Effector CD8-positive, alpha-beta T cell (primary cell): ENCODE measurements around the gene HOXB13.

Source experiments
- DNase-seq: peaks from one replicate; lab custom pipeline; 2025; lab: John Stamatoyannopoulos, UW

Gene HOXB13

DNA sequence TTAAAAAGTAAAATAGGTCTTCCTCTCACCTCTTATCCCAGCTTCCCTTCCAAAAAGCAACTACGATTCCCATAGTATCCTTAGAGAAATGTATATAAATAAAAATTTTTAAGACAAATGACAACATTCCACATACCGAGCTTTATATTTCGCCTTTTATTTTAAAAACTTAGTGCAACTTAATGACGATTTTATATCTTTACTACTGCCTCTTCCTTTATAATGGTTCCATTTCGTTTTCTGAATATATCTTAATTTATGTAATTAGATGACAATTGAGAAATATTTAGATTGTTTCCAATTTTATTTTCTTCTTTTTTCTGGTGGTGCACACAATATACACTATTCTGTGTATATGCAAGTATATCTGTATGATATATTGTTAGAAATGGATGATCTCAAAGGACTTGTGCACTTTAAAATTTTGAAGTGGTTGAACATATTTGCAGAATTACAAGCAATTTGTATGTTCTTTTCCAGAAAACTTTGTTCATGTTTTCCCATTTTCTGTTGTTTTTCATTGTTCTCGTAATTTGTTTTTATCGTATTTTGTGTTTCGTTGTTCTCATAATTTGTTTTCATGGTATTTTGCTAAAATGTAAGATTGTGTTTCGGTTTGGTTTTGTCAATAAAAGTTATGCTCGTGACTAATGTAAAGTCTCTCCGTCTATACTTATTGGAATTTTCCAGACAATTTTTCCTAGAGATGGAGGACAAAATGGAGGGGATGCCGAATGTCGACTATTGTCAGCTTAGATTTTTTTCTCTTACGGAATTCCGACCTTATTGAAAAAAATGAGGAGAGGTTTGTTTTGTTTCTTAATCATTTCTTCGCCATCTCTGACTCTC is 20.4 kb upstream of the HOXB13 start:
- no peak for DNase-seq

DNA sequence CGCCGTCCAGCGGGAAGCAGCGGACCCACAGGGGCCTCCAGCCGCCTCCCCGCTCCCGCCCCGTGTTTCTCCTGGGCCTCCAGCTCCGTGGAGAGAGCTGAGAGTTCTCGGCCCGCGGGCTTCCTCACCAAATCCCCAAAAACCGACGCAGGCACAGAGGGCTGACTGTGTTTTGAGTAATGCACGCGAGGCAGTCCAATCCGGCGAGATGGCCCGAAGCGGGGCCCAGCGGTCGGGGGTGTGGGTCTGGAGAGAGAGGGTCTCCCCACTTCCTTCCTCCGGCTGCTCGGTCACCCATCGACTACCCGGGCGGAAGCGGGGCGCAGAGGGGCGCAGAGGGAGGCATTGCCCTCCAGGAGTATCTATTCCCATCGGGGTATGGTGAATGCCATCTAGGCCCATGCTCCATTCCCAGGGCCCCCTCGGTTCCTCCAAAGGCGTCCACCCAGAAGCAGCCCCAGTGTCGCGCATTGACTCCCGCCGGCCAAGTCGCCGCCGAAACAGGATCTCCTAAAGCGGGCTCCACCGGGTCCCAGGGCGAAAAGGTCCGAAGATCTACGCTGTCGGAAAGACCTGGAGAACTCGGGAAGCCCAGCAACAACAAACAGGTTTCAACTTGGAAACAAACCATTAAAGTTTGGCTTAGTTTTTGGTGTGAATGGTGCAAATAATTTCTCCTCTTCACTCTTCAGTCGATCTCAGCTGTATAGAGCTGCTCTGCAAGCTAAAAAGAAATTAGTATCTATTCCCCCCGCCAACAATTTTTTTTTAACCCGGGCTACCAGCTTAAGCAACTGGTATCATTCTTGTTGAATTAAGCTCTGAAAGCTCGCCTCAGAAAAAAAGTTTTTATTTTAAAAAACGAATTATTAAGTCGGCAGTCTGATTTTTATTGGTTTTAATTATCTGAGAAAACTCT is 19.2 kb upstream of the HOXB13 start:
- no peak for DNase-seq

- DNase-seq, result no peak
Observed at GRCh38 chr17:48746916-48747444, 18.4 kb upstream of the HOXB13 start.

- DNase-seq, result no peak
Observed at GRCh38 chr17:48745381-48746275, 17.1 kb upstream of the HOXB13 start.

GRCh38 chr17:48740537-48740936 is 12.0 kb upstream of the HOXB13 start:
- no peak for DNase-seq

DNA sequence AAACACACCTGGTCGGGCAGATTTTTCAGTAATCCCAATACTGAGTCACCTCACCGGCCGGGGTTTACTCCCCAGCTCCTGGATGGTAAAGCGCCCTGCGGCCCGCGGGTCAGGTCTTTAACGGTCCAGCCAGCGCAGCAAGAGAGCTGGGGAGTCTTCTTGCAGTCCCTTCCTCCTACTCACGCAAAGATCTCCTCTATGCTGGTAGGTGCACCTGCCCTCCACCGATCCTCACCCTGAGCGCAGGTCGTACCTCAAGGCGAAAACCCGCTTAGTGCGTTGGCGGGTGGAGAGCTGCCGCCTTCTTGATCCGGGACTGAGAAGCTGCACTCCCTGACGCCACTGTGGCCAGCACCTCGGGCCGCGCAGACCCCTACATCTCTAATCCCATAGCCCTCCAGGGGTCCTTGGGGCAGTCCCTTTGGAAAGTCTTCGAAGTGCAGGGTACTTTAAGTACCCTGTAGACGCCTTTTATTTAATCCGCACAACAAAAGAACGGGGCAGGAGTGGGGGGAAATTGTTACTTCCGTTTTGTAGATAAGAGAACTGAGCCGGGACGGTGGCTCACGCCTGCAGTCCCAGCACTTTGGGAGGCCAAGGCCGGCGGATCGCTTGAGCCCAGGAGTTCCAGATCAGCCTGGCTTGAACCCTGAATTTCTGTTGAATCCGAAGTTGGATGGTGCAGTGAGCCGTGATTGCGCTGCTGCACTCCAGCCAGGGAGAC is 10.4 kb upstream of the HOXB13 start:
- no peak for DNase-seq

- DNase-seq, result no peak
Observed at GRCh38 chr17:48738424-48738802, 9.9 kb upstream of the HOXB13 start.

GRCh38 chr17:48737330-48738043 is 8.9 kb upstream of the HOXB13 start:
- no peak for DNase-seq

DNA sequence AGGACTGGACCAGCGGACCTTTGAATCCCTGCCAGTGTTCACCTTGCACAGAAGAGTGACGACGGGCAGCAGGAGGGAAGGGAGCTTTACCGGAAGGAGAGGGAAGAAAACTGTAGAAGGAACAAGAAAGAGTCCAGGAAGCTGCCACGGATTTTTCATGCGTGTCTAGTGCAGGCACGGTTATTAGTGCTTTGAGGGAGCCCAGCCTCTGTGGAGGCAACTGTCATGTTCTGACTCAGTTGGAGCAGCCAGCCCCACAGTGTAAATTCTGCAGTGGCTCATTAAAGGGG is 6.5 kb upstream of the HOXB13 start:
- DNase-seq, result no peak

DNA sequence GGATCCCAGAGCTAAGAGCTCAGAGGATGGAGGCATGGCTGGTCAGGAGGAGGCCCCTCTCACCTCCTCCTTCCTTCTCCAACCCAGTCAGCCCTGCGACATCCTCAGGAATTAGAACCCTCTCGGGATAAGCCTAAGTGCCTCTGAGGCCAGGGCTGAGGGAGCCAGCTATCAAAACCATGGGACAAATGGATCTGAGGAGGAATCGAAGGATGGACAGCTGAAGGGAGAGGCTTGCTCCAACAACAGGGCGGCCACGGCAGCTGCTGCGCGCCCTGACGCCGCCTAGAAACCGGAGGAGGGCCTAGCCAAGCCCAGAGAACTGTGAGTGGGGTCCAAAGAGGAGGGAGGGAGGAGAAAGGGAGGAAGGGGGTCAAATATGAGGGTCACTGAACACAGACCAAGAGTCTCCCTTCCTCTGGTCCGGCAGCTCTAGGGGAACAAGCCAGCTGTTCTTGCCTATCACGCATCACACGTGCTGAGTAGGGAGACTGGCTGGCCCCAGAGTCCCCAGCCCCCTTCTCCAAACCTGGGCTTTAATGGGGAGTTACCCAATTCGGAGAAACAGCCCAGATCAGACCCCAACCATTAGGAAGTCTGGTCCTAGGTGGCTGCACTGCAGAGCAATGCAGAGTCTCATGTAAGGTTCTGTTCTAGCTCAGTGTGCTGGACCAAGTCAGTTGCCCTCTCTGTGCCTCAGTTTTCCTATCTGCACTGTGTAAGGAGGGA is 5.9 kb upstream of the HOXB13 start:
- no peak for DNase-seq

- DNase-seq, result no peak
Observed at GRCh38 chr17:48733632-48734328, 5.2 kb upstream of the HOXB13 start.

DNA sequence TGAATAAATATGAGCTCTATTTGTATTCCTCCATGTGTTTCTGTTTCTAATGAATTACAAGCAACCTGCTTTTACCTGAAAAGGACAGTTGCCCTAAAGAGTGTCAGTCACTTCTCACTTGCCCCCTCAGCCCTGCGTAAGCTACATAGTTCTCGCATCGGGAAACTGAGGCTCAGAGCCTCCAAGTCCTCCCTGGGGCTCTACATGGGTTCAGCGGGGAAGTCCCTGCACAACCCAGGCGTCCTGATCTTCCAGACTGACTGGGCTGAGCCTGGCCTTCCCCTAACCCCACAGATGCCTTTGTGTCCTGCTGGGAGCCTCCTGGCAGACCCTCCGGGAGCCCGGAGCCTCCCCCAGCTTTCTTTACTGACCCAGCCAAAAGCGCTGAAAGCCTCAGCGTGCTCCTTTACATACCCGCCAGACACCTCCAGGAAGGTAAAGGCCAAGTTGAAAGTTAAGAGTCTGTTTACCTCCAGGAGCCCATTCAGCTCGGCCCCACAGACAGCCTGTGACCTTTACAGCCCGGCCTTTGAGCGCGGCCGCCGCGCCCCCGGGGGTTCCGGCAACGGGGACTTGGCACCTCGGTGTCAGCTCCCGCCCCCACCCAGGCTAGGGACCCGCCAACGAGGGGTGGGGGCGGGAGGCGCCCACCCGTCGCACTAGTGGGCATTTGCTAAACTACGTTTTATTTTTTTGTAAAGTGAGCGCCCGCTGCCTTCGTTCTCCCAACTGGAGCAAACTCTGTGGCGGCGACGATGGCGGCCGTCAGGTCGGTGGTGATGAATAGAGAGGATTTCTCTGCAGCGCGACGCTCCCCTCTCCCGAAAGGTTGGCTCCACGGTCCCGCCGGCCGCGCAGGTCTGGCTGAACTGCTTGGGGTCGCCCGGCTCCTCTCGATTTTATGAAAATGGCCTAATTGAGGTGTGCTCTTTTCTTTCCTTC is 4.4 kb upstream of the HOXB13 start:
- DNase-seq, result no peak

GRCh38 chr17:48731355-48731754 is 2.8 kb upstream of the HOXB13 start:
- no peak for DNase-seq

DNA sequence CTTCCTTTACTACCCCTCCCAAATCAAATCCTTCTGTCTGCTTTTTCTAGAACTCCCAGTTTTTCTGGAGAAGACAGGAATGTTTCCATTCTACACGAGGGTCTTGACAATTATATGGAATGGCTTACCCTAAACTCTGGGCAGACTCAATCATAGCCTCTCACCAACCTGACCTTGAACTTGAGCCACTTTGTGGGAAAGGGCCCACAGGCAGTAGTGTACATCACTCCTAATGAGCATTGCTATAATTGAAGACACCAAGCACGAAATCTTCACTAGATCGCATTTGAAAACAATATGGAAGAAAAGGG is 1.6 kb upstream of the HOXB13 start:
- DNase-seq, result no peak

DNA sequence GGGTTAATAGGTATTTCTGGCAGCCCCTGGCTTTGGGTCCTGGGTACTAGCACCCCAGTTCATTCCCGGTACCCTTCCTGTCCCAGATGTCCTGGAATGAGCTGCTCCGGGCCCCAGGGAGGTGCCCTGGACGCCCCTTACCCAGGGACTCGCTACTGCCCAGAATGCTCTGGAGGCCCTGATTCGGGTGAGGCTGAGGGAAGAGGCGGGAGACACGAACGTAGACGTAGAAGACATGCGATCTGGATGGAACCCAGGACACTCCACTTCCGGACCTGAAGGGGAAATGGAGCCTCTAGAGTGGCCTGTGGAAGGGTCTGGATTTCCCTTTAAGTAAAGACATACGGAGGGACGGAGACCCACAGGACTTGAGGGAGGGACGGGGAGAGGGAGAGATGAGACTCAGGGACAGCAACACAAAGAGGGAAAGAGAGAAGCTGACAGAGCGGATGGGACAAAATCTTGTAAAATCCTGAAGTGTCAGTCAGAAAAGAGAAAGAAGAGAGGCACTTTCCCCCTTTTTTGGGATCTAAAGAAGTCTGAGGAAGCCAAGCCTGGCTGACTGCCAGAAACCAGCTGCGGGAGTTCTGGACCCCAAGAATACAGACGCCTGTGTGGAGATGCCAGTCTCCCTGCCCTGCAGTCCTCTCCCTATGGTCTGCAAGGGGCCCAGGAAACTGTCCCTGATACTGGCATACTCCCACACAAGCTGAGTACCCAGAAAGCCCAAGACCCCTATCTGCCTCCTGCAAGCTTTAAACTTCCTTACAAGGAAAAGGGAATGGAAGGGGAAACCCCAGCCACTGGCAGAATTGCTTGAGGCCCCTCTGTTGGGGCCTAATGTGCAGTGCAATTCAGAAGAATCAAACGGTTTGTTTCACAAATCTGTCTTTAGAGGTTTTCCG is 1.0 kb upstream of the HOXB13 start:
- DNase-seq, result no peak

GRCh38 chr17:48727415-48728175 is 955 bp downstream of the HOXB13 start:
- DNase-seq, result no peak

GRCh38 chr17:48726916-48727286 is 1.6 kb downstream of the HOXB13 start:
- DNase-seq, result no peak
